Activated CD4-positive, alpha-beta T cell treated with anti-CD3 and anti-CD28 coated beads, Interleukin-2, amount 10 ng/mL, durations not matched to agents 24 days and 14 days (primary cell): ENCODE measurements around the gene RERE. TPM values are rescaled to one million over a fixed set of nuclear protein-coding genes. Genes with fewer than 3 reads are reported as not detected.
A peak's percentile ranks its signal among the peaks of the same experiment; 100 is the strongest.

ENCODE experiments used
- DNase-seq: peaks from one replicate; pipeline ENCODE4 v3.0.0; 2022
- H3K27ac Mint-ChIP-seq: one replicate; pipeline ENCODE4 v1.8.0; 2022; ENCODE audit warnings: mild to moderate bottlenecking, mixed read lengths
- H3K27me3 Mint-ChIP-seq: one replicate; pipeline ENCODE4 v1.8.0; 2022; ENCODE audit warnings: mixed read lengths
- H3K36me3 Mint-ChIP-seq: one replicate; pipeline ENCODE4 v1.8.0; 2022; ENCODE audit warnings: low read depth, mild to moderate bottlenecking, mixed read lengths
- H3K4me1 Mint-ChIP-seq: one replicate; pipeline ENCODE4 v1.8.0; 2021; ENCODE audit warnings: mixed read lengths
- H3K4me3 Mint-ChIP-seq: one replicate; pipeline ENCODE4 v1.8.0; 2022; ENCODE audit warnings: mild to moderate bottlenecking, moderate library complexity, mixed read lengths
- H3K9me3 Mint-ChIP-seq: one replicate; pipeline ENCODE4 v1.8.0; 2021; ENCODE audit warnings: mixed read lengths
- intact Hi-C: fragments of 100-400 bp; cut with micrococcal nuclease; formaldehyde crosslinking; loops from one replicate; pipeline ENCODE4 v1.15.1; 2023
- total RNA-seq: library from RNA; stranded (reverse); gene quantifications from 2 replicates; pipeline ENCODE4 v1.2.3, GENCODE V29; 2022

The RERE gene
- total RNA-seq, 1 donor from 2014 or later: 85.6 TPM

GRCh38 chr1:8423692-8424538 is 393.5 kb downstream of the RERE start:
- peak; percentile 83 for DNase-seq

GRCh38 chr1:8423269-8423691 is 394.2 kb downstream of the RERE start:
- peaks cover 42% of the 10 kb centered on the region for H3K4me1 Mint-ChIP-seq
- H3K27me3 Mint-ChIP-seq: no peaks in the 10 kb centered on the region
- H3K9me3 Mint-ChIP-seq: no peaks in the 10 kb centered on the region
- H3K36me3 Mint-ChIP-seq: peaks cover 18% of the 10 kb centered on the region
- no peak overlapping the region for H3K27ac Mint-ChIP-seq
- H3K4me3 Mint-ChIP-seq: no peak overlapping the region
- peak; percentile 84 for DNase-seq
- intact Hi-C loops: loop anchor here (5.0 kb wide), 3 partner anchors 41 to 279 kb away; no protein-coding TSS in a partner anchor

More at GRCh38 chr1:8423692-8424538, 393.5 kb downstream of the RERE start:
- Mint-ChIP-seq H3K27me3 (no peaks in the 10 kb centered on the region), H3K36me3 (peaks cover 16% of the 10 kb centered on the region), H3K27ac (peak overlapping the region; percentile 90), H3K9me3 (no peaks in the 10 kb centered on the region), H3K4me1 (peaks cover 40% of the 10 kb centered on the region), H3K4me3 (peak overlapping the region; percentile 86)
- intact Hi-C loops: loop anchor here (1.0 to 5.0 kb wide), 7 partner anchors 27 to 278 kb away; no protein-coding TSS in a partner anchor

- Mint-ChIP-seq H3K27me3 (no peaks in the 10 kb centered on the region), H3K36me3 (peaks cover 24% of the 10 kb centered on the region), H3K9me3 (no peaks in the 10 kb centered on the region), H3K27ac (no peak overlapping the region), H3K4me1 (peaks cover 42% of the 10 kb centered on the region), H3K4me3 (no peak overlapping the region)
- peak; percentile 74 for DNase-seq
- intact Hi-C loops: loop anchor here (5.0 kb wide), 3 partner anchors 40 to 280 kb away; no protein-coding TSS in a partner anchor
These were observed 394.8 kb downstream of the RERE start for GRCh38 chr1:8422510-8423268.

GRCh38 chr1:8421721-8422120 is 395.7 kb downstream of the RERE start:
- Mint-ChIP-seq H3K27ac (no peak overlapping the region), H3K27me3 (no peaks in the 10 kb centered on the region), H3K9me3 (no peaks in the 10 kb centered on the region), H3K4me3 (no peak overlapping the region), H3K36me3 (peaks cover 30% of the 10 kb centered on the region), H3K4me1 (peaks cover 40% of the 10 kb centered on the region)
- intact Hi-C loops: loop anchor here (5.0 kb wide), 3 partner anchors 39 to 281 kb away; no protein-coding TSS in a partner anchor
- no peak for DNase-seq

GRCh38 chr1:8420318-8420717 is 397.1 kb downstream of the RERE start:
- peaks cover 32% of the 10 kb centered on the region for H3K4me1 Mint-ChIP-seq
- no peaks in the 10 kb centered on the region for H3K27me3 Mint-ChIP-seq
- H3K4me3 Mint-ChIP-seq: no peak overlapping the region
- H3K36me3 Mint-ChIP-seq: peaks cover 33% of the 10 kb centered on the region
- intact Hi-C loops: loop anchor here (5.0 kb wide), 3 partner anchors 38 to 282 kb away; no protein-coding TSS in a partner anchor
- H3K9me3 Mint-ChIP-seq: no peaks in the 10 kb centered on the region
- no peak for DNase-seq
- H3K27ac Mint-ChIP-seq: no peak overlapping the region

- Mint-ChIP-seq H3K27ac (no peak overlapping the region), H3K4me1 (peaks cover 28% of the 10 kb centered on the region), H3K4me3 (no peak overlapping the region), H3K9me3 (no peaks in the 10 kb centered on the region), H3K27me3 (no peaks in the 10 kb centered on the region), H3K36me3 (peaks cover 34% of the 10 kb centered on the region)
- DNase-seq: no peak
- intact Hi-C loops: loop anchor here (5.0 kb wide), 3 partner anchors 38 to 282 kb away; no protein-coding TSS in a partner anchor
These were observed 397.6 kb downstream of the RERE start for GRCh38 chr1:8419861-8420260.

- Mint-ChIP-seq H3K27me3 (no peaks in the 10 kb centered on the region), H3K4me3 (no peak overlapping the region), H3K36me3 (peaks cover 29% of the 10 kb centered on the region), H3K4me1 (peaks cover 22% of the 10 kb centered on the region), H3K27ac (no peak overlapping the region), H3K9me3 (no peaks in the 10 kb centered on the region)
- intact Hi-C loops: no loop called here
- DNase-seq: no peak
These were observed 398.3 kb downstream of the RERE start for GRCh38 chr1:8419172-8419571.

GRCh38 chr1:8418301-8418700 is 399.1 kb downstream of the RERE start:
- Mint-ChIP-seq H3K9me3 (no peaks in the 10 kb centered on the region), H3K4me1 (peaks cover 20% of the 10 kb centered on the region), H3K36me3 (peaks cover 34% of the 10 kb centered on the region), H3K27me3 (no peaks in the 10 kb centered on the region), H3K27ac (no peak overlapping the region), H3K4me3 (no peak overlapping the region)
- intact Hi-C loops: no loop called here
- DNase-seq: no peak

- no peak overlapping the region for H3K27ac Mint-ChIP-seq
- no peak for DNase-seq
- no peaks in the 10 kb centered on the region for H3K27me3 Mint-ChIP-seq
- peak overlapping the region; percentile 8 for H3K4me3 Mint-ChIP-seq
- peaks cover 38% of the 10 kb centered on the region for H3K36me3 Mint-ChIP-seq
- intact Hi-C loops: no loop called here
- peaks cover 20% of the 10 kb centered on the region for H3K4me1 Mint-ChIP-seq
- H3K9me3 Mint-ChIP-seq: no peaks in the 10 kb centered on the region
These were observed 399.8 kb downstream of the RERE start for GRCh38 chr1:8417625-8418024.

- no peak overlapping the region for H3K27ac Mint-ChIP-seq
- intact Hi-C loops: no loop called here
- no peaks in the 10 kb centered on the region for H3K27me3 Mint-ChIP-seq
- H3K36me3 Mint-ChIP-seq: peaks cover 45% of the 10 kb centered on the region
- H3K4me3 Mint-ChIP-seq: no peak overlapping the region
- DNase-seq: no peak
- no peaks in the 10 kb centered on the region for H3K9me3 Mint-ChIP-seq
- peaks cover 24% of the 10 kb centered on the region for H3K4me1 Mint-ChIP-seq
These were observed 400.6 kb downstream of the RERE start for GRCh38 chr1:8416881-8417280.

GRCh38 chr1:8415526-8416278 is 401.7 kb downstream of the RERE start:
- intact Hi-C loops: no loop called here
- H3K4me1 Mint-ChIP-seq: peaks cover 27% of the 10 kb centered on the region
- no peaks in the 10 kb centered on the region for H3K27me3 Mint-ChIP-seq
- no peak overlapping the region for H3K4me3 Mint-ChIP-seq
- peaks cover 51% of the 10 kb centered on the region for H3K36me3 Mint-ChIP-seq
- DNase-seq: no peak
- H3K9me3 Mint-ChIP-seq: no peaks in the 10 kb centered on the region
- no peak overlapping the region for H3K27ac Mint-ChIP-seq

GRCh38 chr1:8412183-8412831 is 405.1 kb downstream of the RERE start:
- no peaks in the 10 kb centered on the region for H3K9me3 Mint-ChIP-seq
- peaks cover 52% of the 10 kb centered on the region for H3K36me3 Mint-ChIP-seq
- H3K4me1 Mint-ChIP-seq: peaks cover 37% of the 10 kb centered on the region
- no peak for DNase-seq
- intact Hi-C loops: no loop called here
- no peaks in the 10 kb centered on the region for H3K27me3 Mint-ChIP-seq
- no peak overlapping the region for H3K4me3 Mint-ChIP-seq
- H3K27ac Mint-ChIP-seq: no peak overlapping the region

GRCh38 chr1:8411803-8412182 is 405.6 kb downstream of the RERE start:
- H3K27ac Mint-ChIP-seq: no peak overlapping the region
- no peak overlapping the region for H3K4me3 Mint-ChIP-seq
- peaks cover 37% of the 10 kb centered on the region for H3K4me1 Mint-ChIP-seq
- H3K27me3 Mint-ChIP-seq: no peaks in the 10 kb centered on the region
- intact Hi-C loops: no loop called here
- H3K9me3 Mint-ChIP-seq: no peaks in the 10 kb centered on the region
- DNase-seq: no peak
- peaks cover 51% of the 10 kb centered on the region for H3K36me3 Mint-ChIP-seq
